A549 (cell line): ENCODE measurements around the gene KMT2D. TPM values are rescaled to one million over a fixed set of nuclear protein-coding genes. Genes with fewer than 3 reads are reported as not detected.

Source experiments
- ATAC-seq, 2 experiments: fragments of 200-7000 bp in 1 of 2; fragments of >200 bp in 1 of 2; cut with Nextera tagmentation in 1 of 2; cut with Tn5 transposase in 1 of 2; 3 replicates each; pipeline versions ENCODE4 v1.8.0 to v1.9.1; 2018 to 2020; ENCODE audit warnings: mild to moderate bottlenecking in 1 of 2, moderate library complexity in 1 of 2
- CTCF ChIA-PET: fragments of 300-600 bp; sonication (Branson Sonifier 250); formaldehyde crosslinking; extraction: SDS; loops from one replicate; lab custom pipeline; 2021; ENCODE audit warnings: antibody characterized with exemption, inconsistent platforms; lab: Yijun Ruan, JAX
- POLR2A ChIA-PET: fragments of 350-600 bp; formaldehyde crosslinking; extraction: SDS; loops from one replicate; lab custom pipeline; 2021; ENCODE audit warnings: antibody characterized with exemption, inconsistent platforms; lab: Yijun Ruan, JAX
- DNase-seq, 2 experiments: peaks; one replicate each; pipeline versions ENCODE4 v3.0.0 to v3.0.0-alpha.2; 2011 to 2016; ENCODE audit warnings: low read depth in 1 of 2, low spot score in 1 of 2
- FAIRE-seq: peaks from 2 replicates; lab custom pipeline; 2011; peaks lifted over from hg19 to GRCh38; lab: Jason Lieb, UNC
- H3K27ac ChIP-seq, 2 experiments: fragments of >200 bp; sonication (Bioruptor Twin); formaldehyde crosslinking; 3 replicates each; pipeline ENCODE4 v1.5.1; 2016 to 2017
- H3K4me1 ChIP-seq: fragments of >200 bp; sonication (Bioruptor Twin); formaldehyde crosslinking; 3 replicates; pipeline ENCODE4 v1.6.1; 2016
- H3K4me2 ChIP-seq: fragments of >200 bp; sonication (Bioruptor Twin); formaldehyde crosslinking; 3 replicates; pipeline ENCODE4 v1.6.1; 2016
- H3K4me3 ChIP-seq: fragments of >200 bp; sonication (Bioruptor Twin); formaldehyde crosslinking; 3 replicates; pipeline ENCODE4 v1.5.1; 2016
- H3K9me3 ChIP-seq: fragments of >200 bp; sonication (Bioruptor Twin); formaldehyde crosslinking; 3 replicates; pipeline ENCODE4 v1.6.1; 2016
- BHLHE40 ChIP-seq: IDR thresholded peaks from 2 replicates; pipeline ENCODE4 v1.6.1; 2012; ENCODE audit warnings: low read depth, low read length, inconsistent platforms
- CBX2 ChIP-seq: fragments of 200-600 bp; sonication (generic); IDR thresholded peaks from 2 replicates; pipeline ENCODE4 v1.6.1; 2016; ENCODE audit warnings: low read depth, mild to moderate bottlenecking, borderline replicate concordance
- CHD2 ChIP-seq: fragments of 150-350 bp; IDR thresholded peaks from 2 replicates; pipeline ENCODE4 v1.6.1; 2014; ENCODE audit warnings: low read length; ENCODE audit not compliant: partially characterized antibody
- CHD4 ChIP-seq: fragments of 200-600 bp; sonication (generic); IDR thresholded peaks from 2 replicates; pipeline ENCODE4 v1.6.1; 2016; ENCODE audit warnings: antibody characterized with exemption, mild to moderate bottlenecking, borderline replicate concordance
- EHMT2 ChIP-seq: fragments of 200-600 bp; sonication (generic); IDR thresholded peaks from 2 replicates; pipeline ENCODE4 v1.6.1; 2016; ENCODE audit warnings: antibody characterized with exemption, low read depth, mild to moderate bottlenecking, moderate library complexity
- GATA3 ChIP-seq: IDR thresholded peaks from 2 replicates; pipeline ENCODE4 v1.6.1; 2012; ENCODE audit warnings: borderline replicate concordance
- HDAC2 ChIP-seq: fragments of 200-600 bp; sonication (generic); IDR thresholded peaks from 2 replicates; pipeline ENCODE4 v1.6.1; 2016
- HOXB13 ChIP-seq: fragments of 250-450 bp; sonication (Bioruptor Pico); IDR thresholded peaks from 2 replicates; pipeline ENCODE4 v1.5.0; 2020; ENCODE audit warnings: low read depth, mild to moderate bottlenecking, moderate library complexity
- HOXB5 ChIP-seq: fragments of 250-450 bp; sonication (Bioruptor Pico); IDR thresholded peaks from 2 replicates; pipeline ENCODE4 v1.5.0; 2020; ENCODE audit warnings: mild to moderate bottlenecking, moderate library complexity
- JUNB ChIP-seq: fragments of >200 bp; sonication (Bioruptor Twin); formaldehyde crosslinking; IDR thresholded peaks from 2 replicates; pipeline ENCODE4 v1.6.1; 2016
- MAFK ChIP-seq: fragments of 450-650 bp; IDR thresholded peaks from 2 replicates; pipeline ENCODE4 v1.6.1; 2014; ENCODE audit not compliant: partially characterized antibody
- MAZ ChIP-seq: fragments of 150-350 bp; IDR thresholded peaks from 2 replicates; pipeline ENCODE4 v1.6.1; 2014; ENCODE audit warnings: antibody characterized with exemption, low read depth, low read length, borderline replicate concordance
- MYC ChIP-seq: IDR thresholded peaks from 2 replicates; pipeline ENCODE4 v1.6.1; 2012; ENCODE audit warnings: mild to moderate bottlenecking, inconsistent platforms, low read length, improper control_type of control experiment, borderline replicate concordance
- PHF8 ChIP-seq: fragments of 200-600 bp; sonication (generic); IDR thresholded peaks from 2 replicates; pipeline ENCODE4 v1.6.1; 2016; ENCODE audit warnings: low read depth, mild to moderate bottlenecking, antibody characterized with exemption, moderate library complexity, borderline replicate concordance
- RAD21 ChIP-seq, 2 experiments: fragments of >200 bp in 1 of 2; sonication (Bioruptor Twin) in 1 of 2; formaldehyde crosslinking in 1 of 2; IDR thresholded peaks in 1 of 2; conservative IDR thresholded peaks in 1 of 2; 2 replicates in 1 of 2; 3 replicates in 1 of 2; pipeline ENCODE4 v1.6.1; 2012 to 2018; ENCODE audit warnings: inconsistent platforms in 1 of 2
- RARB ChIP-seq: fragments of 250-450 bp; sonication (Bioruptor Pico); IDR thresholded peaks from 2 replicates; pipeline ENCODE4 v1.8.0; 2021; ENCODE audit warnings: mild to moderate bottlenecking, moderate library complexity
- SMC3 ChIP-seq: fragments of >200 bp; sonication (Bioruptor Twin); formaldehyde crosslinking; IDR thresholded peaks from 3 replicates; pipeline ENCODE4 v1.6.1; 2018; ENCODE audit warnings: inconsistent platforms
- SREBF2 ChIP-seq: fragments of 450-650 bp; IDR thresholded peaks from 2 replicates; pipeline ENCODE4 v1.6.1; 2014; ENCODE audit warnings: mild to moderate bottlenecking, moderate library complexity
- ZFP36 ChIP-seq: fragments of 450-650 bp; IDR thresholded peaks from 2 replicates; pipeline ENCODE4 v1.6.1; 2014; ENCODE audit warnings: borderline replicate concordance; ENCODE audit not compliant: partially characterized antibody
- ZNF302 ChIP-seq: fragments of 250-450 bp; sonication (Bioruptor Pico); IDR thresholded peaks from 2 replicates; pipeline ENCODE4 v1.9.0; 2021; ENCODE audit warnings: inconsistent platforms, mild to moderate bottlenecking, moderate library complexity
- ZSCAN20 ChIP-seq: fragments of 250-450 bp; sonication (Bioruptor Pico); IDR thresholded peaks from 2 replicates; pipeline ENCODE4 v1.8.0; 2022; ENCODE audit warnings: mild to moderate bottlenecking, moderate library complexity
- WGBS: methylation state at CpG from one replicate; pipeline ENCODE4 v1.1.6; 2017; ENCODE audit errors: missing lambda C conversion rate; 5-methylcytosine and 5-hydroxymethylcytosine counted together
- polyA plus RNA-seq, 4 experiments: library from polyadenylated mRNA; depleted of rRNA in 3 of 4; stranded (reverse); fragments of >200 nt; fragmentation: RNase III in 1 of 4; extraction: RNeasy Plus Mini Kit Qiagen cat#74134 plus additional on column Dnase treatment in 1 of 4; gene quantifications; 2 replicates in 3 of 4; 3 replicates in 1 of 4; pipeline ENCODE4 v1.2.3, GENCODE V29; 2011 to 2017
- TF ChIP-seq, protein P1 (sequence below): fragments of 250-450 bp; sonication (Bioruptor Pico); IDR thresholded peaks from 2 replicates; pipeline ENCODE4 v1.5.0; 2020; ENCODE audit warnings: low read depth, mild to moderate bottlenecking, moderate library complexity
- TF ChIP-seq, protein P2 (sequence below): IDR thresholded peaks from 2 replicates; pipeline ENCODE4 v1.6.1; 2012
- TF ChIP-seq, protein P3 (sequence below): fragments of 250-450 bp; sonication (Bioruptor Pico); IDR thresholded peaks from 2 replicates; pipeline ENCODE4 v1.5.0; 2021; ENCODE audit warnings: mild to moderate bottlenecking, moderate library complexity, borderline replicate concordance
- TF ChIP-seq, protein P4 (sequence below): IDR thresholded peaks from 2 replicates; pipeline ENCODE4 v1.6.1; 2012; ENCODE audit warnings: low read depth, borderline replicate concordance
- TF ChIP-seq, protein P5 (sequence below): fragments of 150-350 bp; IDR thresholded peaks from 2 replicates; pipeline ENCODE4 v1.6.1; 2014; ENCODE audit warnings: low read depth, mild to moderate bottlenecking, low read length
- TF ChIP-seq, protein P6 (sequence below): fragments of >200 bp; sonication (Bioruptor Twin); formaldehyde crosslinking; IDR thresholded peaks from 3 replicates; pipeline ENCODE4 v1.6.1; 2016

KMT2D gene
- polyA plus RNA-seq, 2 of the 4 experiments (the other 2 are of a cell fraction): 17.6 to 20.0 TPM

DNA sequence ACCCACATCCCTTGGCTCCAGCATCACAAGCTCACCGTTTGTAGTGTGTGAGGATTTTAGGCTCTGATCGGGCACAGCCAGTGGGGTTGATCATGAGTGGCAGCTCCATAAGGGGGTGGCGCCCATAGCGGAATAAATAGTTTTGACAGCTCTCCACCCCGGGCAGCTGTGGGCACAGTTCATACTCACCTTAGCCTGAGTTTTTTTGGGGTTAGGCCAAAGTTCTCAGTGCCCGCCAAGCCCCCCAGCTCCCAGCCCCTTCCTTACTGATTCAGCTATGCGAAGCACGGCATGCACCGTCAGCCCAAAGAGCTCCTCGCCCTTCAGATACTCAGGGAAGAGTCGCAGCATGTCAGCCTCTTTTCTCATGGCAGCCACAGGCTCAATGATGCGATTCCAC, 36.1 kb downstream of the KMT2D start:
- ChIA-PET CTCF (interaction anchor here (0.7 to 1.8 kb wide), 4 partner anchors 9 to 64 kb away, joined by 3 to 5 read pairs (median 4); no protein-coding TSS in a partner anchor), POLR2A (interaction anchor here (0.5 kb wide), 1 partner anchor 172 kb away, joined by 5 read pairs; the partner anchor contains the start of gene DDX23)
- WGBS: 89% methylated on average over 12 of the region's 12 CpGs
- TF ChIP-seq CHD2 (no peak), HOXB5 (CRISPR knock-in tag) (no peak), GATA3 (no peak), EHMT2 (no peak), CHD4 (no peak), MAFK (no peak), ZSCAN20 (CRISPR knock-in tag) (no peak), HDAC2 (no peak), SMC3 (no peak), PHF8 (no peak), SREBF2 (no peak), RAD21 (conservative IDR thresholded peaks at IDR 0.05 in 1 of 2, IDR thresholded peaks at IDR 0.05 in 1 of 2) (no peak), CBX2 (no peak), BHLHE40 (no peak)
- TF ChIP-seq, protein P1, sequence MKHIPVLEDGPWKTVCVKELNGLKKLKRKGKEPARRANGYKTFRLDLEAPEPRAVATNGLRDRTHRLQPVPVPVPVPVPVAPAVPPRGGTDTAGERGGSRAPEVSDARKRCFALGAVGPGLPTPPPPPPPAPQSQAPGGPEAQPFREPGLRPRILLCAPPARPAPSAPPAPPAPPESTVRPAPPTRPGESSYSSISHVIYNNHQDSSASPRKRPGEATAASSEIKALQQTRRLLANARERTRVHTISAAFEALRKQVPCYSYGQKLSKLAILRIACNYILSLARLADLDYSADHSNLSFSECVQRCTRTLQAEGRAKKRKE (CRISPR knock-in tag): no peak
- TF ChIP-seq, protein P2, sequence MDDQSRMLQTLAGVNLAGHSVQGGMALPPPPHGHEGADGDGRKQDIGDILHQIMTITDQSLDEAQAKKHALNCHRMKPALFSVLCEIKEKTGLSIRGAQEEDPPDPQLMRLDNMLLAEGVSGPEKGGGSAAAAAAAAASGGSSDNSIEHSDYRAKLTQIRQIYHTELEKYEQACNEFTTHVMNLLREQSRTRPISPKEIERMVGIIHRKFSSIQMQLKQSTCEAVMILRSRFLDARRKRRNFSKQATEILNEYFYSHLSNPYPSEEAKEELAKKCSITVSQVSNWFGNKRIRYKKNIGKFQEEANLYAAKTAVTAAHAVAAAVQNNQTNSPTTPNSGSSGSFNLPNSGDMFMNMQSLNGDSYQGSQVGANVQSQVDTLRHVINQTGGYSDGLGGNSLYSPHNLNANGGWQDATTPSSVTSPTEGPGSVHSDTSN: no peak
- TF ChIP-seq, protein P3, sequence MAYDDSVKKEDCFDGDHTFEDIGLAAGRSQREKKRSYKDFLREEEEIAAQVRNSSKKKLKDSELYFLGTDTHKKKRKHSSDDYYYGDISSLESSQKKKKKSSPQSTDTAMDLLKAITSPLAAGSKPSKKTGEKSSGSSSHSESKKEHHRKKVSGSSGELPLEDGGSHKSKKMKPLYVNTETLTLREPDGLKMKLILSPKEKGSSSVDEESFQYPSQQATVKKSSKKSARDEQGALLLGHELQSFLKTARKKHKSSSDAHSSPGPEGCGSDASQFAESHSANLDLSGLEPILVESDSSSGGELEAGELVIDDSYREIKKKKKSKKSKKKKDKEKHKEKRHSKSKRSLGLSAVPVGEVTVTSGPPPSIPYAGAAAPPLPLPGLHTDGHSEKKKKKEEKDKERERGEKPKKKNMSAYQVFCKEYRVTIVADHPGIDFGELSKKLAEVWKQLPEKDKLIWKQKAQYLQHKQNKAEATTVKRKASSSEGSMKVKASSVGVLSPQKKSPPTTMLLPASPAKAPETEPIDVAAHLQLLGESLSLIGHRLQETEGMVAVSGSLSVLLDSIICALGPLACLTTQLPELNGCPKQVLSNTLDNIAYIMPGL (CRISPR knock-in tag): no peak
- TF ChIP-seq, protein P4, sequence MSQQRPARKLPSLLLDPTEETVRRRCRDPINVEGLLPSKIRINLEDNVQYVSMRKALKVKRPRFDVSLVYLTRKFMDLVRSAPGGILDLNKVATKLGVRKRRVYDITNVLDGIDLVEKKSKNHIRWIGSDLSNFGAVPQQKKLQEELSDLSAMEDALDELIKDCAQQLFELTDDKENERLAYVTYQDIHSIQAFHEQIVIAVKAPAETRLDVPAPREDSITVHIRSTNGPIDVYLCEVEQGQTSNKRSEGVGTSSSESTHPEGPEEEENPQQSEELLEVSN: no peak
- Histone ChIP-seq H3K9me3 (no peaks in the 10 kb centered on the region), H3K4me2 (no peak overlapping the region), H3K4me1 (peaks cover 8% of the 10 kb centered on the region), H3K4me3 (no peak overlapping the region), H3K27ac (no peak overlapping the region)
- ATAC-seq: no peak
- no peak for FAIRE-seq
- no peak for DNase-seq

DNA sequence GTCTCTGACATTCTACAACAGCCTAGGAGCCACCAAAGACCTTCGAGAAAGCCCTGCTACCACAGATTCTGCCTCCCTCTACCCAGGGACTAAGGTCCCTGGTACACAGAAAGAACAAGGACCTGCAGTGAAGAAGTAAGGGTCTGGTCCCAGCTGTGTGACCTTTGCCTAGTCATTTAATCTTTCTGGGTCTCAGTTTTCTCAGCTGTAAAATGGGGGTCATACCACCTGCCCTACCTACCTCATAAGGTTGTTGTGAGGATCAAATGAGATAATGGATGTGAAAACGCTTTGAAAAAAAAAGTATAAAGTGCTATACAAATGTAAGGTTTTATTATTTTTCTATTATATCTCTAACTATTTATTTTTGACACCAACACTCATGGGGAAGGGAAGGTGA, 36.8 kb downstream of the KMT2D start:
- Histone ChIP-seq H3K4me1 (peaks cover 13% of the 10 kb centered on the region), H3K4me3 (no peak overlapping the region), H3K4me2 (no peak overlapping the region), H3K27ac (no peak overlapping the region), H3K9me3 (no peaks in the 10 kb centered on the region)
- CTCF ChIA-PET: interaction anchor here (1.0 to 5.2 kb wide), 6 partner anchors 9 to 96 kb away, joined by 3 to 33 read pairs (median 4); no protein-coding TSS in a partner anchor
- no peak for ATAC-seq
- DNase-seq: no peak
- FAIRE-seq: no peak
- WGBS: 94% methylated on average over 2 of the region's 2 CpGs
- POLR2A ChIA-PET: no interaction called here
- TF ChIP-seq, protein P5, sequence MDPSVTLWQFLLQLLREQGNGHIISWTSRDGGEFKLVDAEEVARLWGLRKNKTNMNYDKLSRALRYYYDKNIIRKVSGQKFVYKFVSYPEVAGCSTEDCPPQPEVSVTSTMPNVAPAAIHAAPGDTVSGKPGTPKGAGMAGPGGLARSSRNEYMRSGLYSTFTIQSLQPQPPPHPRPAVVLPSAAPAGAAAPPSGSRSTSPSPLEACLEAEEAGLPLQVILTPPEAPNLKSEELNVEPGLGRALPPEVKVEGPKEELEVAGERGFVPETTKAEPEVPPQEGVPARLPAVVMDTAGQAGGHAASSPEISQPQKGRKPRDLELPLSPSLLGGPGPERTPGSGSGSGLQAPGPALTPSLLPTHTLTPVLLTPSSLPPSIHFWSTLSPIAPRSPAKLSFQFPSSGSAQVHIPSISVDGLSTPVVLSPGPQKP: no peak
- TF ChIP-seq RARB (CRISPR knock-in tag): no peak
- no peak for TF ChIP-seq HOXB13
- TF ChIP-seq EHMT2: no peak
- TF ChIP-seq JUNB: no peak
- TF ChIP-seq MYC: no peak
- TF ChIP-seq, protein P6, sequence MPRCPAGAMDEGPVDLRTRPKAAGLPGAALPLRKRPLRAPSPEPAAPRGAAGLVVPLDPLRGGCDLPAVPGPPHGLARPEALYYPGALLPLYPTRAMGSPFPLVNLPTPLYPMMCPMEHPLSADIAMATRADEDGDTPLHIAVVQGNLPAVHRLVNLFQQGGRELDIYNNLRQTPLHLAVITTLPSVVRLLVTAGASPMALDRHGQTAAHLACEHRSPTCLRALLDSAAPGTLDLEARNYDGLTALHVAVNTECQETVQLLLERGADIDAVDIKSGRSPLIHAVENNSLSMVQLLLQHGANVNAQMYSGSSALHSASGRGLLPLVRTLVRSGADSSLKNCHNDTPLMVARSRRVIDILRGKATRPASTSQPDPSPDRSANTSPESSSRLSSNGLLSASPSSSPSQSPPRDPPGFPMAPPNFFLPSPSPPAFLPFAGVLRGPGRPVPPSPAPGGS: no peak
- no peak for TF ChIP-seq MAZ
- TF ChIP-seq ZFP36: no peak
- no peak for TF ChIP-seq ZNF302 (CRISPR knock-in tag)
